SK-N-SH (cell line): ENCODE results near the gene ACTA1. TPM values are rescaled to one million over a fixed set of nuclear protein-coding genes. Genes with fewer than 3 reads are reported as not detected.

Experiments
- CTCF ChIA-PET: fragments of 300-600, 350-600 bp; formaldehyde crosslinking; extraction: SDS; loops from one replicate; lab custom pipeline; 2021; lab: Yijun Ruan, JAX
- POLR2A ChIA-PET: fragments of 350-600 bp; sonication (Branson Sonifier 250); formaldehyde crosslinking; extraction: SDS; loops from one replicate; lab custom pipeline; 2020; ENCODE audit warnings: antibody characterized with exemption, inconsistent platforms; lab: Yijun Ruan, JAX
- DNase-seq: peaks from one replicate; pipeline ENCODE4 v3.0.0; 2012
- H2AFZ ChIP-seq: fragments of 200-600 bp; sonication (generic); 2 replicates; pipeline ENCODE4 v1.8.1; 2016; ENCODE audit warnings: antibody characterized with exemption, mild to moderate bottlenecking, low read depth
- H3F3A ChIP-seq: fragments of 200-600 bp; sonication (generic); replicated peaks from 2 replicates; pipeline ENCODE3; 2016; ENCODE audit warnings: antibody characterized with exemption, mild to moderate bottlenecking; ENCODE audit not compliant: insufficient read depth
- H3K27ac ChIP-seq, 2 experiments: fragments of 200-500 bp in 1 of 2; fragments of 200-600 bp in 1 of 2; sonication (Bioruptor generic) in 1 of 2; sonication (generic), shearing (Covaris generic) in 1 of 2; 2 replicates each; pipeline versions ENCODE4 v1.5.1 to v1.6.1; 2014 to 2016; ENCODE audit warnings: low read depth in 2 of 2, inconsistent platforms in 1 of 2, low read length in 1 of 2, mild to moderate bottlenecking in 1 of 2, mixed read lengths in 1 of 2
- H3K27me3 ChIP-seq: fragments of 200-600 bp; sonication (generic), shearing (Covaris generic); 2 replicates; pipeline ENCODE4 v1.6.1; 2016; ENCODE audit warnings: mixed run types; ENCODE audit not compliant: insufficient read depth
- H3K36me3 ChIP-seq, 2 experiments: fragments of 200-500 bp in 1 of 2; fragments of 200-600 bp in 1 of 2; sonication (Bioruptor generic) in 1 of 2; sonication (generic) in 1 of 2; replicated peaks in 1 of 2; 2 replicates each; pipeline versions ENCODE3 to v1.5.1; 2014 to 2016; ENCODE audit warnings: low read length in 1 of 2, mild to moderate bottlenecking in 1 of 2; ENCODE audit not compliant: insufficient read depth in 2 of 2, control insufficient read depth in 1 of 2
- H3K4me1 ChIP-seq, 2 experiments: fragments of 200-500 bp in 1 of 2; fragments of 200-600 bp in 1 of 2; sonication (Bioruptor generic) in 1 of 2; sonication (generic), shearing (Covaris generic) in 1 of 2; 2 replicates each; pipeline versions ENCODE4 v1.5.1 to v1.6.1; 2014 to 2016; ENCODE audit warnings: low read depth in 1 of 2, low read length in 1 of 2, mixed run types in 1 of 2; ENCODE audit not compliant: insufficient read depth in 2 of 2, control insufficient read depth in 1 of 2
- H3K4me2 ChIP-seq: fragments of 200-600 bp; sonication (generic), shearing (Covaris generic); 2 replicates; pipeline ENCODE4 v1.6.1; 2017; ENCODE audit warnings: mixed run types
- H3K4me3 ChIP-seq, 2 experiments: fragments of 200-500 bp in 1 of 2; fragments of 200-600 bp in 1 of 2; sonication (Bioruptor generic) in 1 of 2; sonication (generic), shearing (Covaris generic) in 1 of 2; 2 replicates each; pipeline versions ENCODE4 v1.5.1 to v1.8.1; 2014 to 2016; ENCODE audit warnings: low read depth in 2 of 2, inconsistent platforms in 1 of 2, low read length in 1 of 2, mild to moderate bottlenecking in 1 of 2, mixed read lengths in 1 of 2, moderate library complexity in 1 of 2
- H3K79me2 ChIP-seq: fragments of 200-600 bp; sonication (generic); 2 replicates; pipeline ENCODE4 v1.8.1; 2017; ENCODE audit warnings: mild to moderate bottlenecking; ENCODE audit not compliant: insufficient read depth
- H3K9ac ChIP-seq: fragments of 200-600 bp; sonication (generic); 2 replicates; pipeline ENCODE4 v1.6.1; 2017; ENCODE audit warnings: mixed run types
- H3K9me2 ChIP-seq: fragments of 200-600 bp; sonication (generic); 2 replicates; pipeline ENCODE4 v1.6.1; 2017; ENCODE audit warnings: mixed run types
- H3K9me3 ChIP-seq: fragments of 200-600 bp; sonication (generic); 2 replicates; pipeline ENCODE4 v1.6.1; 2017; ENCODE audit warnings: mixed run types, mild to moderate bottlenecking, moderate library complexity
- H4K20me1 ChIP-seq: fragments of 200-600 bp; sonication (generic); 2 replicates; pipeline ENCODE4 v1.6.1; 2017; ENCODE audit warnings: mild to moderate bottlenecking, mixed run types; ENCODE audit not compliant: insufficient read depth
- CHD2 ChIP-seq: fragments of 150-350 bp; IDR thresholded peaks from 2 replicates; pipeline ENCODE4 v1.6.1; 2018; ENCODE audit warnings: low read length; ENCODE audit not compliant: partially characterized antibody
- CTCF ChIP-seq: fragments of 200-600 bp; sonication (generic); IDR thresholded peaks from 2 replicates; pipeline ENCODE4 v1.6.1; 2017; ENCODE audit warnings: antibody characterized with exemption, mild to moderate bottlenecking, moderate library complexity
- ELF1 ChIP-seq: IDR thresholded peaks from 2 replicates; pipeline ENCODE4 v1.4.0; 2012
- EZH2phosphoT487 ChIP-seq: fragments of 200-600 bp; sonication (generic); IDR thresholded peaks from 2 replicates; pipeline ENCODE4 v1.6.1; 2017; ENCODE audit warnings: low read depth, mixed run types, mild to moderate bottlenecking, antibody characterized with exemption, moderate library complexity, borderline replicate concordance
- FOXJ3 ChIP-seq: sonication (generic); formaldehyde crosslinking; IDR thresholded peaks from 2 replicates; pipeline ENCODE4 v1.5.1; 2020; ENCODE audit warnings: mild to moderate bottlenecking, missing genetic modification reagents
- FOXM1 ChIP-seq: IDR thresholded peaks from 2 replicates; pipeline ENCODE4 v1.4.0; 2012; ENCODE audit warnings: low read depth, mild to moderate bottlenecking
- GABPA ChIP-seq: IDR thresholded peaks from 2 replicates; pipeline ENCODE4 v1.4.0; 2012; ENCODE audit warnings: low read depth, mild to moderate bottlenecking
- GATA2 ChIP-seq: sonication (generic); formaldehyde crosslinking; IDR thresholded peaks from 2 replicates; pipeline ENCODE4 v1.5.0; 2020; ENCODE audit warnings: mild to moderate bottlenecking, missing genetic modification reagents
- IRF3 ChIP-seq: fragments of 150-350 bp; IDR thresholded peaks from 2 replicates; pipeline ENCODE4 v1.6.1; 2016; ENCODE audit warnings: mild to moderate bottlenecking, low read depth, low read length
- MXI1 ChIP-seq: IDR thresholded peaks from 2 replicates; pipeline ENCODE4 v1.6.1; 2012; ENCODE audit warnings: mild to moderate bottlenecking, low read depth, low read length, improper control_type of control experiment
- NFIC ChIP-seq: IDR thresholded peaks from 2 replicates; pipeline ENCODE4 v1.4.0; 2012; ENCODE audit warnings: borderline replicate concordance
- RAD21 ChIP-seq: IDR thresholded peaks from 2 replicates; pipeline ENCODE4 v1.6.1; 2012; ENCODE audit warnings: mild to moderate bottlenecking, low read length
- RCOR1 ChIP-seq: fragments of 150-350 bp; IDR thresholded peaks from 2 replicates; pipeline ENCODE4 v1.6.1; 2017; ENCODE audit warnings: antibody characterized with exemption, low read length
- RFX5 ChIP-seq: IDR thresholded peaks from 2 replicates; pipeline ENCODE4 v1.6.1; 2012; ENCODE audit warnings: mild to moderate bottlenecking, improper control_type of control experiment, low read length
- RXRA ChIP-seq: IDR thresholded peaks from 2 replicates; pipeline ENCODE4 v1.4.0; 2012; ENCODE audit warnings: low read depth, mild to moderate bottlenecking, borderline replicate concordance
- YY1 ChIP-seq: IDR thresholded peaks from 2 replicates; pipeline ENCODE4 v1.4.0; 2012; ENCODE audit warnings: low read depth, mild to moderate bottlenecking
- WGBS: methylation state at CpG from one replicate; pipeline ENCODE4 v1.1.6; 2017; ENCODE audit warnings: low lambda C conversion rate; 5-methylcytosine and 5-hydroxymethylcytosine counted together
- polyA plus RNA-seq, 3 experiments: library from polyadenylated mRNA; depleted of rRNA; stranded (reverse); fragments of >200 nt; gene quantifications; 2 replicates each; pipeline ENCODE4 v1.2.3, GENCODE V29; 2012
- TF ChIP-seq, protein P1 (sequence below): IDR thresholded peaks from 2 replicates; pipeline ENCODE4; 2012
- TF ChIP-seq, protein P2 (sequence below): fragments of 150-350 bp; IDR thresholded peaks from 2 replicates; pipeline ENCODE4 v1.6.1; 2017; ENCODE audit warnings: antibody characterized with exemption, low read length, low read depth, borderline replicate concordance

ACTA1 gene
- polyA plus RNA-seq, 1 of the 3 experiments (the other 2 are of a cell fraction): 0.21 TPM

- Histone ChIP-seq H3K27me3 (no peaks in the 10 kb centered on the region), H3F3A (peaks cover 7% of the 10 kb centered on the region), H3K27ac (no peak overlapping the region), H4K20me1 (no peaks in the 10 kb centered on the region)
- TF ChIP-seq GATA2 (CRISPR knock-in tag) (no peak), NFIC (no peak), FOXM1 (no peak), RAD21 (no peak), FOXJ3 (CRISPR knock-in tag) (no peak), IRF3 (no peak), CHD2 (no peak), GABPA (no peak), CTCF (no peak), YY1 (no peak), ELF1 (no peak)
- TF ChIP-seq, all 33 proteins: peak for 0
- ChIA-PET CTCF (no interaction called here), POLR2A (no interaction called here)
- H3K9me2 ChIP-seq: no peaks in the 10 kb centered on the region
- H3K36me3 ChIP-seq: no peaks in the 10 kb centered on the region
- no peaks in the 10 kb centered on the region for H3K79me2 ChIP-seq
- no peaks in the 10 kb centered on the region for H3K9me3 ChIP-seq
- WGBS: 85% methylated on average over 7 of the region's 7 CpGs
- H3K4me1 ChIP-seq: no peaks in the 10 kb centered on the region; a peak in 1 of 4 replicates
- no peak overlapping the region for H2AFZ ChIP-seq
- H3K9ac ChIP-seq: no peak overlapping the region
- H3K4me3 ChIP-seq: no peak overlapping the region
- no peak for DNase-seq
- H3K4me2 ChIP-seq: no peak overlapping the region
These were observed 49.1 kb downstream of the ACTA1 start for GRCh38 chr1:229384822-229385221.

- TF ChIP-seq CHD2: no peak
- no peak for TF ChIP-seq MXI1
- no peak for TF ChIP-seq RXRA
- no peak for TF ChIP-seq YY1
- TF ChIP-seq RAD21: no peak
- TF ChIP-seq RFX5: no peak
- no peak for TF ChIP-seq GABPA
- TF ChIP-seq, protein P1, sequence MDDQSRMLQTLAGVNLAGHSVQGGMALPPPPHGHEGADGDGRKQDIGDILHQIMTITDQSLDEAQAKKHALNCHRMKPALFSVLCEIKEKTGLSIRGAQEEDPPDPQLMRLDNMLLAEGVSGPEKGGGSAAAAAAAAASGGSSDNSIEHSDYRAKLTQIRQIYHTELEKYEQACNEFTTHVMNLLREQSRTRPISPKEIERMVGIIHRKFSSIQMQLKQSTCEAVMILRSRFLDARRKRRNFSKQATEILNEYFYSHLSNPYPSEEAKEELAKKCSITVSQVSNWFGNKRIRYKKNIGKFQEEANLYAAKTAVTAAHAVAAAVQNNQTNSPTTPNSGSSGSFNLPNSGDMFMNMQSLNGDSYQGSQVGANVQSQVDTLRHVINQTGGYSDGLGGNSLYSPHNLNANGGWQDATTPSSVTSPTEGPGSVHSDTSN: no peak
- no peak for TF ChIP-seq RCOR1
- no peak for TF ChIP-seq CTCF
- TF ChIP-seq, protein P2, sequence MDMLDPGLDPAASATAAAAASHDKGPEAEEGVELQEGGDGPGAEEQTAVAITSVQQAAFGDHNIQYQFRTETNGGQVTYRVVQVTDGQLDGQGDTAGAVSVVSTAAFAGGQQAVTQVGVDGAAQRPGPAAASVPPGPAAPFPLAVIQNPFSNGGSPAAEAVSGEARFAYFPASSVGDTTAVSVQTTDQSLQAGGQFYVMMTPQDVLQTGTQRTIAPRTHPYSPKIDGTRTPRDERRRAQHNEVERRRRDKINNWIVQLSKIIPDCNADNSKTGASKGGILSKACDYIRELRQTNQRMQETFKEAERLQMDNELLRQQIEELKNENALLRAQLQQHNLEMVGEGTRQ: no peak
- no peak for TF ChIP-seq EZH2phosphoT487
- TF ChIP-seq, all 33 proteins: peak for 0
- Histone ChIP-seq H3K4me1 (no peaks in the 10 kb centered on the region; a peak in 1 of 4 replicates), H3K36me3 (no peaks in the 10 kb centered on the region), H2AFZ (no peak overlapping the region), H4K20me1 (no peaks in the 10 kb centered on the region), H3K27me3 (no peaks in the 10 kb centered on the region), H3K79me2 (no peaks in the 10 kb centered on the region), H3K9ac (no peak overlapping the region), H3K4me2 (no peak overlapping the region), H3F3A (peaks cover under 1% of the 10 kb centered on the region), H3K4me3 (no peak overlapping the region), H3K27ac (no peak overlapping the region), H3K9me2 (no peaks in the 10 kb centered on the region), H3K9me3 (no peaks in the 10 kb centered on the region)
- CTCF ChIA-PET: no interaction called here
- POLR2A ChIA-PET: no interaction called here
- no peak for DNase-seq
- 43% methylated on average over 5 of the region's 5 CpGs for WGBS
These were observed 49.9 kb downstream of the ACTA1 start for GRCh38 chr1:229383961-229384360.
